Right forelimb (tissue), 1 donor: ENCODE measurements around the gene CDKAL1.
"Not testable (repeated sequence)": the region's sequence is repeated elsewhere in the genome, so short reads cannot be mapped to it uniquely, and the experiment has no call there.

Experiments used
- DNase-seq: peaks from one replicate; pipeline ENCODE4 v3.0.0-alpha.2; 2018

CDKAL1 gene

GRCh38 chr6:20892365-20892764 is 358.1 kb downstream of the CDKAL1 start:
- no peak for DNase-seq

- no peak for DNase-seq
Measured at GRCh38 chr6:20893412-20893811, 359.2 kb downstream of the CDKAL1 start.

- DNase-seq, result no peak
Measured at GRCh38 chr6:20900389-20901160, 366.3 kb downstream of the CDKAL1 start.

- DNase-seq, result no peak
Measured at GRCh38 chr6:20905377-20905776, 371.1 kb downstream of the CDKAL1 start.

- DNase-seq, result no peak
Measured at GRCh38 chr6:20906945-20907344, 372.7 kb downstream of the CDKAL1 start.

- no peak for DNase-seq
Measured at GRCh38 chr6:20907486-20908071, 373.3 kb downstream of the CDKAL1 start.

- no peak for DNase-seq
Measured at GRCh38 chr6:20909621-20910020, 375.4 kb downstream of the CDKAL1 start.

GRCh38 chr6:20911712-20912111 is 377.5 kb downstream of the CDKAL1 start:
- DNase-seq, result no peak

GRCh38 chr6:20915156-20915555 is 380.9 kb downstream of the CDKAL1 start:
- no peak for DNase-seq

- no peak for DNase-seq
Measured at GRCh38 chr6:20915626-20916025, 381.4 kb downstream of the CDKAL1 start.

GRCh38 chr6:20916086-20916485 is 381.8 kb downstream of the CDKAL1 start:
- DNase-seq, result no peak

- DNase-seq, result no peak
Measured at GRCh38 chr6:20918868-20919267, 384.6 kb downstream of the CDKAL1 start.

- no peak for DNase-seq
Measured at GRCh38 chr6:20919677-20920385, 385.6 kb downstream of the CDKAL1 start.

GRCh38 chr6:20921578-20921977 is 387.3 kb downstream of the CDKAL1 start:
- DNase-seq, result no peak

- DNase-seq, result no peak
Measured at GRCh38 chr6:20922743-20923142, 388.5 kb downstream of the CDKAL1 start.

- not testable (repeated sequence) for DNase-seq
Measured at GRCh38 chr6:20924094-20924493, 389.8 kb downstream of the CDKAL1 start.

GRCh38 chr6:20924911-20925543 is 390.8 kb downstream of the CDKAL1 start:
- DNase-seq, result no peak

- DNase-seq, result no peak
Measured at GRCh38 chr6:20927130-20927860, 393.0 kb downstream of the CDKAL1 start.

GRCh38 chr6:20929283-20929682 is 395.0 kb downstream of the CDKAL1 start:
- no peak for DNase-seq

GRCh38 chr6:20931093-20931492 is 396.8 kb downstream of the CDKAL1 start:
- no peak for DNase-seq

- DNase-seq, result no peak
Measured at GRCh38 chr6:20931772-20932171, 397.5 kb downstream of the CDKAL1 start.

- no peak for DNase-seq
Measured at GRCh38 chr6:20932284-20932683, 398.0 kb downstream of the CDKAL1 start.
